ENCODE measurements around the gene ST13. TPM values are rescaled to one million over a fixed set of nuclear protein-coding genes. Genes with fewer than 3 reads are reported as not detected.
"Not testable (repeated sequence)": the region's sequence is repeated elsewhere in the genome, so short reads cannot be mapped to it uniquely, and the experiment has no call there.

ST13 gene
- total RNA-seq, 4 donors from 2014 or later = 161 to 206 (median 202) TPM

DNA sequence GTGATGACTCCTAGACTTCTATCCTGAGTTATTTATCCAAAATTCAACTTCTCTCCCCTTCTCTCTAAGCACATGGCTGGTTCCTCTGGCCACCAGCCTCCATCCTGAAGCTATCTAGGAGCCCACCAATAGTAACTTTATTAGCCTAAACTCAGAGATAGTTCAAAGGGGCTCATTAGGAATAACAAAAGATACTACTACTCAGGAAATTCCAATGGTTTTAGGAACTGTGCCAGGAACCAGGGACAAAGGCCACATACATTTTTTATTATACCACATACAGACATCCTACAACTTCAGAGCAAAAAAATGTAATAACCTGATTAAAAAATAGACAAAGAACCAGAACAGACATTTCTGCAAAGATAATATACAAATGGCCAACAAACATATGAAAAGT is 65.2 kb downstream of the ST13 start:
- Histone ChIP-seq H3K4me1 (no peaks in the 10 kb centered on the region), H3K9me3 (no peaks in the 10 kb centered on the region), H3K27me3 (no peaks in the 10 kb centered on the region), H3K27ac (no peak overlapping the region), H3K4me3 (replicated peaks in 1 of 3) (no peak overlapping the region), H3K36me3 (no peaks in the 10 kb centered on the region)
- no peak for DNase-seq
- intact Hi-C loops (cut with DNase I) = no loop called here
- no peak for TF ChIP-seq POLR2A (IDR thresholded peaks at IDR 0.05)
- TF ChIP-seq, protein P1, sequence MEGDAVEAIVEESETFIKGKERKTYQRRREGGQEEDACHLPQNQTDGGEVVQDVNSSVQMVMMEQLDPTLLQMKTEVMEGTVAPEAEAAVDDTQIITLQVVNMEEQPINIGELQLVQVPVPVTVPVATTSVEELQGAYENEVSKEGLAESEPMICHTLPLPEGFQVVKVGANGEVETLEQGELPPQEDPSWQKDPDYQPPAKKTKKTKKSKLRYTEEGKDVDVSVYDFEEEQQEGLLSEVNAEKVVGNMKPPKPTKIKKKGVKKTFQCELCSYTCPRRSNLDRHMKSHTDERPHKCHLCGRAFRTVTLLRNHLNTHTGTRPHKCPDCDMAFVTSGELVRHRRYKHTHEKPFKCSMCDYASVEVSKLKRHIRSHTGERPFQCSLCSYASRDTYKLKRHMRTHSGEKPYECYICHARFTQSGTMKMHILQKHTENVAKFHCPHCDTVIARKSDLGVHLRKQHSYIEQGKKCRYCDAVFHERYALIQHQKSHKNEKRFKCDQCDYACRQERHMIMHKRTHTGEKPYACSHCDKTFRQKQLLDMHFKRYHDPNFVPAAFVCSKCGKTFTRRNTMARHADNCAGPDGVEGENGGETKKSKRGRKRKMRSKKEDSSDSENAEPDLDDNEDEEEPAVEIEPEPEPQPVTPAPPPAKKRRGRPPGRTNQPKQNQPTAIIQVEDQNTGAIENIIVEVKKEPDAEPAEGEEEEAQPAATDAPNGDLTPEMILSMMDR (IDR thresholded peaks at IDR 0.05) = no peak

- DNase-seq = no peak
- Histone ChIP-seq H3K4me1 (no peaks in the 10 kb centered on the region), H3K36me3 (no peaks in the 10 kb centered on the region), H3K27ac (no peak overlapping the region), H3K9me3 (no peaks in the 10 kb centered on the region), H3K27me3 (no peaks in the 10 kb centered on the region), H3K4me3 (replicated peaks in 1 of 3) (no peak overlapping the region)
- TF ChIP-seq POLR2A (IDR thresholded peaks at IDR 0.05) = no peak
- TF ChIP-seq, protein P1 (IDR thresholded peaks at IDR 0.05) = no peak
- intact Hi-C loops (cut with DNase I) = no loop called here
- 96 to 97% methylated on average over 22 of the region's 22 CpGs for WGBS, 2 donors
Observed at GRCh38 chr22:40789131-40789530, 67.3 kb downstream of the ST13 start.

DNA sequence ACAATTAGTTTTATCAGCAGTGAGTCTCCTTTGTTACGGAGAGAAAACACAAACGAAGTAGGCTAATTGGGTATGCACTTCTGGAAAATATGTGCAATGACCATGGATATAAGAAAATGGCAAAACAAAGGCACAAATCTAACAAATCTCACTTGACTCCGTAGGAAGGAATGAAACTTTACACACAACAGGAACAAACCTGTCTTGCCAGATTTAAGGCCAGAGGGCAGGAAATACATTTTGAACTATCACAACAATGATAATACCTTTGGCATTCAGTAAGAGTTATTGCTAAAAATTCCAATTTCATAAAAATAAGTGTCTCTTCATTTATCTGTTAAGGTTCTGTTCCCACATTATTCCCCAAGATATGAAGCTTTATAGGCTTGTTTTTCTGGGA is 73.9 kb downstream of the ST13 start:
- no peak for DNase-seq
- no peaks in the 10 kb centered on the region for H3K9me3 ChIP-seq
- peaks cover 0 to under 1% of the 10 kb centered on the region in 2 donors for H3K36me3 ChIP-seq
- no peak overlapping the region for H3K27ac ChIP-seq
- H3K4me1 ChIP-seq = peaks cover 0 to 9% of the 10 kb centered on the region in 2 donors
- intact Hi-C loops (cut with DNase I) = no loop called here
- TF ChIP-seq POLR2A (IDR thresholded peaks at IDR 0.05) = no peak
- TF ChIP-seq, protein P1 (IDR thresholded peaks at IDR 0.05) = no peak
- 81 to 89% methylated on average over 3 of the region's 3 CpGs for WGBS, 2 donors
- H3K27me3 ChIP-seq = no peaks in the 10 kb centered on the region
- H3K4me3 ChIP-seq (replicated peaks in 1 of 3) = no peak overlapping the region

DNA sequence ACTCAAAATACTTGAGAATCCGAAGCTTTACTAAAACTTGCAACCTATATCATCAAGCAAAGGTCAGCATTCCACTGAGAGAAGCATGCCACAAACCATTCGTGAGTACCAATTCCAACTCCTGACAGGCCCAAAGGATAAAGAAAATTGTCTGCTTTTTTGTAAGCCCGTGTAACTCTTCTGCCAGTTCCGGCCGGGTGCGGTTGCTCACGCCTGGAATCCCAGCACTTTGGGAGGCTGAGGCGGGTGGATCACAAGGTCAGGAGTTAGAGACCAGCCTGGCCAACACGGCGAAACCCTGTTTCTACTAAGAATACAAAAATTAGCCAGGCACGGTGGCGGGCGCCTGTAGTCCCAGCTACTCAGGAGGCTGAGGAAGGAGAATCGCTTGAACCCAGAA is 74.7 kb downstream of the ST13 start:
- intact Hi-C loops (cut with DNase I); H3K27me3 ChIP-seq; H3K9me3 ChIP-seq; H3K36me3 ChIP-seq; DNase-seq; H3K4me3 ChIP-seq (replicated peaks in 1 of 3); H3K4me1 ChIP-seq; H3K27ac ChIP-seq: not testable (repeated sequence)
- WGBS, 2 donors = 93 to 95% methylated on average over 14 of the region's 14 CpGs

Small RNA genes lying within 50 kb of the gene (microRNA-seq; reads per million reads assigned to microRNA genes)
- not detected for gene MIR4766

Small RNA genes lying within 50 kb of the gene (small RNA-seq; reads per million reads assigned to genes)
- gene JTBP1 (not detected), gene MIR4766 (not detected)

Other genes starting within 250 kb of the ST13 start
- 100 to 1,000 TPM in 3 of 4 donors, 10 to 100 TPM in 1; 81.4 to 210 (median 122) TPM for gene MRTFA, start 219.9 kb downstream of the ST13 start, total RNA-seq
- not detected for gene MCHR1, start 177.2 kb downstream of the ST13 start, total RNA-seq
- 10 to 100 TPM; 15.5 to 25.0 (median 20.9) TPM for gene SLC25A17, start 37.3 kb downstream of the ST13 start, total RNA-seq
- gene XPNPEP3, start 509 bp upstream of the ST13 start, total RNA-seq = 10 to 100 TPM; 18.1 to 21.6 (median 19.3) TPM
- under 1 TPM in 3 of 4 donors, not detected in 1; 0.27 to 0.54 (median 0.44) TPM for gene DNAJB7, start 5.5 kb upstream of the ST13 start, total RNA-seq
- 10 to 100 TPM; 52.5 to 79.8 (median 61.6) TPM for gene RBX1, start 94.7 kb upstream of the ST13 start, total RNA-seq
- 100 to 1,000 TPM in 2 of 4 donors, 10 to 100 TPM in 2; 72.9 to 163 (median 120) TPM for gene EP300, start 236.0 kb upstream of the ST13 start, total RNA-seq

Data from thyroid gland (tissue), 4 donors.